Measurements from ENCODE around the gene IRS2.

Gene IRS2

GRCh38 chr13:109758937-109759480 lies 27.4 kb downstream of the IRS2 start:
- DNase-seq (ENCODE audit: low spot score): no peak

- DNase-seq (ENCODE audit: low spot score): no peak
These were observed 29.6 kb downstream of the IRS2 start for GRCh38 chr13:109756778-109757177.

- no peak for DNase-seq (ENCODE audit: low spot score)
These were observed 30.4 kb downstream of the IRS2 start for GRCh38 chr13:109755997-109756396.

- no peak for DNase-seq (ENCODE audit: low spot score)
These were observed 30.8 kb downstream of the IRS2 start for GRCh38 chr13:109755551-109755950.

GRCh38 chr13:109751477-109751876 lies 34.9 kb downstream of the IRS2 start:
- no peak for DNase-seq (ENCODE audit: low spot score)

GRCh38 chr13:109750221-109750775 lies 36.1 kb downstream of the IRS2 start:
- no peak for DNase-seq (ENCODE audit: low spot score)

GRCh38 chr13:109749365-109749764 lies 37.0 kb downstream of the IRS2 start:
- DNase-seq (ENCODE audit: low spot score): no peak

- DNase-seq (ENCODE audit: low spot score): no peak
These were observed 37.7 kb downstream of the IRS2 start for GRCh38 chr13:109748677-109749076.

- DNase-seq (ENCODE audit: low spot score): no peak
These were observed 38.9 kb downstream of the IRS2 start for GRCh38 chr13:109747524-109747923.

- DNase-seq (ENCODE audit: low spot score): no peak
These were observed 40.0 kb downstream of the IRS2 start for GRCh38 chr13:109746364-109746763.

GRCh38 chr13:109745702-109746101 lies 40.7 kb downstream of the IRS2 start:
- DNase-seq (ENCODE audit: low spot score): no peak

GRCh38 chr13:109745060-109745459 lies 41.3 kb downstream of the IRS2 start:
- no peak for DNase-seq (ENCODE audit: low spot score)

- DNase-seq (ENCODE audit: low spot score): no peak
These were observed 41.8 kb downstream of the IRS2 start for GRCh38 chr13:109744512-109745051.

- no peak for DNase-seq (ENCODE audit: low spot score)
These were observed 42.5 kb downstream of the IRS2 start for GRCh38 chr13:109743706-109744453.

GRCh38 chr13:109741966-109742365 lies 44.4 kb downstream of the IRS2 start:
- DNase-seq (ENCODE audit: low spot score): no peak

GRCh38 chr13:109740721-109741120 lies 45.7 kb downstream of the IRS2 start:
- no peak for DNase-seq (ENCODE audit: low spot score)

- DNase-seq (ENCODE audit: low spot score): no peak
These were observed 46.3 kb downstream of the IRS2 start for GRCh38 chr13:109740121-109740520.

- DNase-seq (ENCODE audit: low spot score): no peak
These were observed 48.1 kb downstream of the IRS2 start for GRCh38 chr13:109738298-109738746.

GRCh38 chr13:109737606-109738005 lies 48.8 kb downstream of the IRS2 start:
- no peak for DNase-seq (ENCODE audit: low spot score)

GRCh38 chr13:109737046-109737573 lies 49.3 kb downstream of the IRS2 start:
- DNase-seq (ENCODE audit: low spot score): no peak

GRCh38 chr13:109735436-109735966 lies 50.9 kb downstream of the IRS2 start:
- DNase-seq (ENCODE audit: low spot score): no peak

GRCh38 chr13:109734002-109734785 lies 52.2 kb downstream of the IRS2 start:
- DNase-seq (ENCODE audit: low spot score): no peak
